GM18867 (cell line): ENCODE measurements around the gene COL6A1.

Source experiments
- ATAC-seq: cut with Tn5 transposase; IDR thresholded peaks from one replicate; pipeline ENCODE4 v1.9.1; 2021; ENCODE audit warnings: mild to moderate bottlenecking, moderate library complexity; ENCODE audit not compliant: unreplicated experiment

COL6A1 gene

DNA sequence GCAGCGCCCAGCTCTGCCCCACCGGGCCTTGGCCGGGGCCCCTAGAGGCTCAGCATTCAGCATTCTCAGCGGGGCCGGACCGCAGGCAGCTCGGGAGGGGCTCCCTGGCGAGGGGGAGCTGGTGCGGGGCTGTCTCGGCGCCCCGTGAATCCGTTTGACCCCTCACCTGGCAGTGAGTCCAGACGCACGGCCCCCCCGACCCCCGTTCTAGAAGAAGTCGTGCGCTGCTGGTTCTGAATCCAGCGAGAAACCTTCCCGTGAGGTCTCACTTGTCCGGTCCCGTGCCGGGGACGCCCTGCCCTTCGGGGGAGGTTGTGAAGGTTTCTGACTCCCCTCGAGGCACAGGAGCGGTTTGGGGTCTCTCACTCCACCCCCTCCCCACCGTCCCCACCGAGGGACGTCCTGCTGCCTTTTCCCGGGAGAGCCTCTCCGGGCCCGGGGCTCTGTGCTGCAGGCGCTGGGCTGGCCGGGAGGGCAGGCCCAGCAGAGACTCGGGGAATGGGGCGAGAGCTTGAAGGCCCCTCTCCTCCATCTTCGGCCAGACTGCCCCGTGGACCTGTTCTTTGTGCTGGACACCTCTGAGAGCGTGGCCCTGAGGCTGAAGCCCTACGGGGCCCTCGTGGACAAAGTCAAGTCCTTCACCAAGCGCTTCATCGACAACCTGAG lies 655 bp downstream of the COL6A1 start:
- ATAC-seq = no peak

DNA sequence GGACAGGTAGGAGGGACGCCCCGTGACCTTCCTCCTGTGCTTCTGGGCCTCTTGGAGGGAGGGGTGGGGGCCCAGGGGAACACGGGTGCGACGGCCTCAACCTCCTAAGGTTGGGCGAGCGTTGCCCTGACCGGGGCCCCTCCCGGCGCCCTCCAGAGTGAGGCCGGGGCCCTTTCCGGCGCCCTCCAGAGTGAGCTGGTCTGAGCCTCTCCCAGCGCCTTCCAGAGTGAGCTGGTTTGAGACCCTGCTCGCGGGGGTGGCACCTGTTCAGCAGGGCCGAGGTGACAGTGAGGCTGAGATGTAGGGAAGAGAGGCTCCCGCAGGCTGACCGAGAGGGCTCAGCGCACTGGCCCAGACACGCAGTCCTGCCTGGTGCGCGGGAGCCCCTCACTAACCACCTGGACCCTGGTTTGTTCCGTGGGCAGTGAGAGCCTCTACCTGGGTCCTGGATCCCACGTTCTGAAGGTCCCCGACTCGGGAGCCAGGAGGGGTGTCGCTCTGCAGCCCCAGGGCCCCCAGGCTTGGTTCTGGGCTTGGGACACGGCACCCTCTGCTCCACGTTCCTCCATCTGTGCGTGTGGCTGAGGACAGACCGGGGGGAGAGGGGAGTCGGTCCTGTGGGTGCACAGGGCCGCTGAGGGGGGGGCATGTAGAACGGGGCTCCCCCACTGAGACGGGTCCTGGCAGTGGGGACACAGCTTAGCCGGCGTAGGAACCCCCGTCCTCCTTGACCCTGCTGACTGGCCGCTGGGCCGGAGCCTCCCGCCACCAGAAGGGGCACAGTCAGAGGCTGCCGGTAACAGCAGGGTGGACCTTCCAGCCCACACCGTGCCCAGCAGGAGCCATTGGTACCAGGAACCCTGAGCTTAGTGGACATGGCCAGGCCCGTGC lies 1.4 kb downstream of the COL6A1 start:
- no peak for ATAC-seq

DNA sequence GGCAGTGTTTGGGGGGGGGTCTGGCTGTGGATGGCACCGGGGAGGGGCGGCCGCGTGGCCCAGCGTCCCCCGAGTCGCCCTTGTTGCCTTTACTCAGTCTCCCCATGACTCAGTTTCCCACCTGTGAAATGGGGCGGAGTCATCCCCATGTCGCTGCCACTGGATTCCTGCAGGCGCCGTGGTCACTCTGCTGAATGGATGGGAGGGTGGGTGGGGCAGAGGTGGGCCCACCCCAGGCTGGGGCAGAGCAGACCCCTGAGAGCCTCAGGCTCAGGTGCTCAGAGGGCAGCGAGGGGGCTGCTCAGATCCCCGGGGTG lies 2.0 kb downstream of the COL6A1 start:
- no peak for ATAC-seq

DNA sequence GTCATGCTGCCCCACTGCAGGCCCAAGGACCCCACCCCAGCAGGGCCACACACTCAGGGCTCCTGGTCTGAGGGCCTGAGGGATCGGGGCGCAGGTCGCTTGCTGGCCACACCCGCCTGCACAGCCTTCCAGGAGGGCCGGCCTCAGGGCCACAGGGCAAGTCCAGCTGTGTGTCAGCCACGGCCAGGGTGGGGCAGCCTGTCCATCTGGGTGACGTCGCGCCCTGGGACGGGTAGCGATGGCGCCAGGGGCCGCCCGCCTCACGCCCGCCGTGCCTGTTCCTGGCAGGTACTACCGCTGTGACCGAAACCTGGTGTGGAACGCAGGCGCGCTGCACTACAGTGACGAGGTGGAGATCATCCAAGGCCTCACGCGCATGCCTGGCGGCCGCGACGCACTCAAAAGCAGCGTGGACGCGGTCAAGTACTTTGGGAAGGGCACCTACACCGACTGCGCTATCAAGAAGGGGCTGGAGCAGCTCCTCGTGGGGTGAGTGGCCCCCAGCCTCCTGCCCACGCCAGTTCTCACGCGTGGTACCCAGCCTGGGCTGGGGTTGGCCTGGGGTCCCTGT lies 2.5 kb downstream of the COL6A1 start:
- no peak for ATAC-seq

DNA sequence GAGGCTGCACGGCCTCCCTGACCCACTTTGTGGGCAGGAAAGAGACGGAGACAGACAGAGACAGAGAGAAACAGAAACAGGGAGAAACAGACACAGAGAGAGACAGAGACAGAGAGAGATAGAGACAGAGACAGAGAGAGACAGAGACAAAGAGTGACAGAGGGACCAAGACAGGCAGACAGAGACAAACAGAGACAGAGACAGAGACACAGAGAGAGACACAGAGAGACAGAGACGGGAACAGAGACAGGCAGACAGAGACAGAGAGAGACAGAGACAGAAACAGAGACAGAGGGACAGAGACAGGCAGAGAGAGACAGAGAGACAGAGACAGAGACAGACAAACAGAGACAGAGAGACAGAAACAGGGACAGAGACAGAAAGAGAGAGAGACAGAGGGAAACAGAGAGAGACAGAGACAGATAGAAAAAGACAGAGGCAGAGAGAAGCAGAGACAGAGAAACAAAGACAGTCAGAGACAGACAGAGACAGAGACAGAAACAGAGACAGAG lies 3.1 kb downstream of the COL6A1 start:
- ATAC-seq = no peak

DNA sequence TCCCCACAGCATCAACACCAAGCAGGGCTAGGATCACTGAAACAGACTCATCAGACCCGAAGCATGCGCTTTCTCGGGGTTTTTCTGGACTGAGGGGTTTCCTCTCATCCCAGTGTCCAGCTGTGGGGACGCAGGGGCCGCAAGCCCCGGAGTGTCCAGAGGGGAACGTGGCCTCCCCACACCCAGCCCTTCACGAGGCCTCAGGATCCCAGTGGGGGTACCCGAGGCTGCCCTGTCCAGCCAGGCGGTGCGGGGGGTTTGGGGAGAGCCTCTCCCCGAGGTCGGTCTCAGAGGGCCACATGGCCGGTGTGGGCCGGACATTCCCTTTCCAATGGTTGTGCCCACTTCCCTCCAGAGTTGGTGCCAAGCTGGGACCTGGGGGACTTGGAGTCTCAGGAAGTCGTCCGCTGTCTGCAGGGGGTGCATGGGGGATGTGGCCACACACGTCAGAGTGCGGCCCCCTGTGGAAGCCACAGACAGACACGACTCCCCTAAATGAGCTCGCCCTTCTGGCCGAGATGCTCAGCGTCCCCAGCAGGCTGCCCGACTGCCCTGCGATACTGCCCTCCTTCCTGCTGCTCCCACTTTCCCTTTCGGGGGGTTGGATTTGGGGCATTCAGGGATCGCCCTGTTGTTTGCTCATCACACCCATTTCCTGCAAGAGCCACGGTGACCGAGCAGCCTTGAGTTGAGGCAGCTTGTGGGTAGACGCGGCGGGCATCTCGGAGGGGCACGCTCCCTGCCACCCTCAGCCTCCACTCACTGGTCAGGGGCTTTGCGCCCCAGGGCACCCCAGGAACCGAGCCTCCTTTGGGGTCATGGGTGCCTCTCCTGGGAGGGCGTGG lies 4.1 kb downstream of the COL6A1 start:
- no peak for ATAC-seq

DNA sequence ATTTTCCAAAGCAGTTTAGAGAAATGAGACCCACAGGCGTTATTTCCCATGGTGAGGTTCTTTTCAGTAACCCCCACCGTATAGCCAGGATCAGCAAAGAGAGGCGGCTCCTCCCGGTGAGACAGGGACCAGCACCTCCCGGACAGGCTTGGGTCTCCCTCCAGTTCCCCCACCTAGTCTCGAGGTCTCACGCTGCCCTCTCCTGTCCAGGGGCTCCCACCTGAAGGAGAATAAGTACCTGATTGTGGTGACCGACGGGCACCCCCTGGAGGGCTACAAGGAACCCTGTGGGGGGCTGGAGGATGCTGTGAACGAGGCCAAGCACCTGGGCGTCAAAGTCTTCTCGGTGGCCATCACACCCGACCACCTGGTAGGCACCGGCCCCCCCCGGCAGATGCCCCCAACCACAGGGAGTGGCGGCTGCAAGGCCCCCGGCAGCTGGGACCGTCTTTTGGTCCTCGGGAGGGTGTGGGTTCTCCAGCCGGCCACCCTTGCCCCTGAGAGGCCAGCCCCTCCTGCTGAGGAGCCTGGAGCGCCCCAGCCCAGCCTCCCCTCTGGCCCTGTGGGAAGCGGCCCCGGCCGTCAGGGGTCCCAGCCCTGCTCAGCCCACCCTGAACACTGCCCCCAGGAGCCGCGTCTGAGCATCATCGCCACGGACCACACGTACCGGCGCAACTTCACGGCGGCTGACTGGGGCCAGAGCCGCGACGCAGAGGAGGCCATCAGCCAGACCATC lies 4.9 kb downstream of the COL6A1 start:
- ATAC-seq = no peak

DNA sequence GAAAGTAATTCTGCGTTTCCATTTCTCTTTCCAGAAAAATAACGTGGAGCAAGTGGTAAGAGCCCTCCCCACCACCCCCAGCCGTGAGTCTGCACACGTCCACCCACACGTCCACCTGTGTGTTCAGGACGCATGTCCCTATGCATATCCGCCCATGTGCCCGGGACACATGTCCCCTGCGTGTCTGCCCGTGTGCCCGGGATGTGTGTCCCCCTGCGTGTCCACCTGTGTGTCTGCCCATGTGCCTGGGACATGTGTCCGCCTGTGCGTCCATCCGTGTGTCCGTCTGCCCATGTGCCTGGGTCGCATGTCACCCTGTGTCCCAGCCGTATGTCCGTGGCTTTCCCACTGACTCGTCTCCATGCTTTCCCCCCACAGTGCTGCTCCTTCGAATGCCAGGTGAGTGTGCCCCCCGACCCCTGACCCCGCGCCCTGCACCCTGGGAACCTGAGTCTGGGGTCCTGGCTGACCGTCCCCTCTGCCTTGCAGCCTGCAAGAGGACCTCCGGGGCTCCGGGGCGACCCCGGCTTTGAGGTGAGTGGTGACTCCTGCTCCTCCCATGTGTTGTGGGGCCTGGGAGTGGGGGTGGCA lies 5.6 kb downstream of the COL6A1 start:
- no peak for ATAC-seq

DNA sequence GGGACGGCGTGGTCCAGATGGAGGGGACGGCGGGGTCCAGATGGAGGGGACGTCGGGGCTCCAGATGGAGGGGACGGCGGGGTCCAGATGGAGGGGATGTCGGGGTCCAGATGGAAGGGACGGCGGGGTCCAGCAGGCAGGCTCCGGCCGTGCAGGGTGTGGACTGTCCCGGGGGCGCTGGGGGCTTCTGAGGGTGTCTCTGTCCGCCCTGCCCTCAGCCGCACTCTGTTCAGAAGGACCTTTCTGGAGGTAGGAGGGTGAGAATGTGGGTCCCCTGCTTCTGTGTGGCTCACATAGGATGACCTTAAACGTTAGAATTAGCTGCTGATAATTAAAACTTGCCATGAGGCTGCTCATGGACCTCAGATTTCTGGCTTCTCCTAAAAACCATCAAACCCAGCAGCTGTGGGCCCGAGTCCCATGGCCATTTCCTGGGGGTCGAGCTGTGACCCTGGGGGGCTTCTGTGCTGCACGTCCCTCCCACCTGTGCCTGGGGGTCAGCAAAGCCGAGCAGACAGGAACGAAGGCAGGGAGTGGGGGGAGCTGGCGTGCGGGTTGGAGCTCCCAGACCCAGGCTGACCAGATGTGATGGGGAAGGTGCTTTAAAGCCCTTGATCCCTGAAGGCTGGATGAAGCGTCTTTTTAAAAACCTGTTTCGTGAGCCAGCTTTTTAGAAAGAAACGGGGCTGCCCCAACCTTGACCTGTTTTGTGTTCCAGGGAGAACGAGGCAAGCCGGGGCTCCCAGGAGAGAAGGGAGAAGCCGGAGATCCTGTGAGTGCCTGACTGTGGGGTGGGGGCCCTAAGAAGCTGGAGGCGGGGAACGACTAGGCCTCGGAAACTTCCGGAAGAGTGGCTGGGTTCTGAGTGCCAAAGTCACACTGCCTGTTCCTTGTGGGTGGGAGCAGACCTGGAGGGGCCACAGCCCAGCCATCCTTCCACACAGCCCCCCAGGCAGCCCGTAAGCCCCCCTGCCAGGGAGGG lies 7.1 kb downstream of the COL6A1 start:
- ATAC-seq = no peak

DNA sequence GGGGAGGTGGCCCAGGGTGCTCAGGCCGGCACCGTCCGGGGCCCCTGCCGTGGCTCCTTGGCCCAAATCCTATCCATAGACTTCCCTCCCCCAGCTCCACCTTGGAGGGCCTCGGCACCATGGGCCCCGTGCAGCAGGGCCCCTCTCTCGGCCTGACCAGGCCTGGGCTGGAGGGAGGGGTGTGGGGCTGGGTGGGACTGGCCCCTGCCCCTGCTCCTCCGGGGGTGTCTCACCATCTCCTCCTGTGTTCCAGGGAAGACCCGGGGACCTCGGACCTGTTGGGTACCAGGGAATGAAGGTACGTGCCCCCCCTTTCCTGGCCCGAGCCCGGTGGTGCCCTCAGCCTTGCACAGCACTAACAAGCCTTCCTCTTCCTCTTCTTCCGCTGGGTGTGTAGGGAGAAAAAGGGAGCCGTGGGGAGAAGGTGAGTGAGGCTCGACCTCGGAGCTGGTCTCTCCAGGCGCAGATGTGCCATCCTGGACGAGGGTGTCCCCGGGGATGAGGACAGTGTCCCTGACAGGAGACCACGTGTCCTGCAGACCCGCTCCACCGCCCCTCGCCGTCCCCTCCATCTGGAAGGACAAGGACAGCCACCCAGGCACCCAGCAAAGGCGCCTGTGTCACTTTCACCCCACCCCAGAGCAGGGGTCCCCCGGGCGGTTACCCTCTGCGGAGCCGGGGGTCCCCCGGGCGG lies 7.9 kb downstream of the COL6A1 start:
- ATAC-seq = no peak

DNA sequence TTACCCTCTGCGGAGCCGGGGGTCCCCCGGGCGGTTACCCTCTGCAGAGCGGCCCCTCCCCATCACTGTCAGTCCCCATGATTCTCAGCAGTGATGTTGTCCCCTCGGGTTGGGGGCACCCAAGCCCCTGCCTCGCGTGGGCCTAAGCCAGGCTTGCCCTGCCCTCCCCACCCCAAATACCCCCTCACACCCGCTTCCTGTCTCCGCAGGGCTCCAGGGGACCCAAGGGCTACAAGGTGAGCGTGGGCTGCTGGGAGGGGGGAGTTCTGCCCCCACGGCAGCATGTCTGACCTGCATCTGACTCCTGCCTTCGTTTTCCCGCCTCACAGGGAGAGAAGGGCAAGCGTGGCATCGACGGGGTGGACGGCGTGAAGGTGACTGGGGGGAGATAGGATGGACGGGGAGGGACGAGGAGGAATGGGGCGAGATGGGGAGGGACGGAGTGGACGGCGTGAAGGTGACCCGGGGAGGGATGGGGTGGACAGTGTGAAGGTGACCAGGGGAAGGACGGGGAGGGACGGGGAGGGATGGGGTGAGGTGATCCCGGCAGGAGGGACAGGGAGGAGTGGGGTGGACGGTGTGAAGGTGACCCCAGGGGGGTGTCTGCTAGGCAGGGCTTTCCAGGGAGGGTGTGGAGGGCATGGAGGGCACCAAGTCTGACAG lies 8.6 kb downstream of the COL6A1 start:
- ATAC-seq = no peak

DNA sequence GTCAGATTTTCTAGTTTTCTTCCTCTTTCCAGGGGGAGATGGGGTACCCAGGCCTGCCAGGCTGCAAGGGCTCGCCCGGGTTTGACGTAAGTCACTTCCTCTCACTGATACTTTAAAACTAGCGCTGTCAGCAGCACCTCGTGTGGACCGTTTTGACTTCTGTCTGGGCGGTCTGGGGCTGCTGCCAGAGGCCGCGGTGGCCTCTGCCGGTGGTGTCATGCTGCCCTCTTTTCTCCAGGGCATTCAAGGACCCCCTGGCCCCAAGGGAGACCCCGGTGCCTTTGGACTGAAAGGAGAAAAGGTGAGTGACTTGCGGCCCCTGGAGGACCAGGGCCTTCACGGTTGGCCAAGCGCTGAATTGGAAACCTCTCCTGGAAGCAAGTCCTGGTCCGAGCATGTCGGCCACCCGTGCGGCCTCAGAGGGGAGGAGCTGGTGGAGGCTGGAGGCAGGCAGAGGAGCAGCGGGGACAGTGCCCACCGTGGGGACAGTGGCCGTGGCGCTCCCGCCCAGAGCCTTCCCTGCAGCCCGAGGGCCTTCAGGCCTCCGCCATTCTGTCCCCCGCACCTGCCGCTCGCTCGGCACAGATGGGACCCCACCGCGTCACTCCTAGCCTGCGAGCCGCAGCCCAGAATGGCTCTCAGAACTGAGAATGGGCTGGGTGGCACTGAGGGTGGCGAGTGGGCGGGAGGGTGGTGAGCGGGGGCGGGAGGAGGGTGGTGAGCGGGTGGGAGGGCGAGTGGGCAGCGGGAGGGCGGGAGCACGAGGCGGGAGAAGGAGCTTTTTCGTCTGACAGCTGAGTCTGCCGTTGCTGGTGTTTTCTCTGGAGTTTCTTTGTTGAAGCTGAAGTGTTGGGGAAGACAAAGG lies 9.4 kb downstream of the COL6A1 start:
- ATAC-seq = no peak

DNA sequence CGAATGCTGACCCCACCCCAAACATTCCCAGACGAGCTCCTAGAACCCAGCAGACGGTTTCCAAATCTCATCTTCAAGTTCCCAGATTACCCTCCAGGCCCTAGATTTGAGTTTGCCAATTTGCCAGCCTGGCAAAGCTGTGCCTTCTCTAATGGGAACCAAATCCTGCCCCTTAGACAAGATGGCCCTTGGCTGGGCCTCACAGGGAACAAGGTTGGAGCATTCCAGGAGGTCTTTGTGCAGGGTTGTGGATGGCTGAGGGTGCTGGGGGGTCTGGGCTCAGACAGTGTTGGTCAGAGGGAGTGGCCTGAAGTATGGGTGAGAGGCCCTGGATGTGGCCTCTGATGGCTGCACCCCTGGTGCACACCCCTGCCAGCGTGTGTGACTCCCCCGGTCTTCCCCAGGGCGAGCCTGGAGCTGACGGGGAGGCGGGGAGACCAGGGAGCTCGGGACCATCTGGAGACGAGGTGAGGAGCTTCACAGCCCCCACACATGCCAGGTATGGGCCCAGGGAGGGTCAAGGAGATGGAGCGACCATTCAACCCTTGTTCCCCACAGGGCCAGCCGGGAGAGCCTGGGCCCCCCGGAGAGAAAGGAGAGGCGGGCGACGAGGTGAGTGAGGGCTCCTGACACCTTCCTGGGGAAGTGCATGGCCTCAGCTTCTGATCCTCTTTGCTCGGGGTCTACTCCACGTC lies 10.2 kb downstream of the COL6A1 start:
- ATAC-seq = no peak

DNA sequence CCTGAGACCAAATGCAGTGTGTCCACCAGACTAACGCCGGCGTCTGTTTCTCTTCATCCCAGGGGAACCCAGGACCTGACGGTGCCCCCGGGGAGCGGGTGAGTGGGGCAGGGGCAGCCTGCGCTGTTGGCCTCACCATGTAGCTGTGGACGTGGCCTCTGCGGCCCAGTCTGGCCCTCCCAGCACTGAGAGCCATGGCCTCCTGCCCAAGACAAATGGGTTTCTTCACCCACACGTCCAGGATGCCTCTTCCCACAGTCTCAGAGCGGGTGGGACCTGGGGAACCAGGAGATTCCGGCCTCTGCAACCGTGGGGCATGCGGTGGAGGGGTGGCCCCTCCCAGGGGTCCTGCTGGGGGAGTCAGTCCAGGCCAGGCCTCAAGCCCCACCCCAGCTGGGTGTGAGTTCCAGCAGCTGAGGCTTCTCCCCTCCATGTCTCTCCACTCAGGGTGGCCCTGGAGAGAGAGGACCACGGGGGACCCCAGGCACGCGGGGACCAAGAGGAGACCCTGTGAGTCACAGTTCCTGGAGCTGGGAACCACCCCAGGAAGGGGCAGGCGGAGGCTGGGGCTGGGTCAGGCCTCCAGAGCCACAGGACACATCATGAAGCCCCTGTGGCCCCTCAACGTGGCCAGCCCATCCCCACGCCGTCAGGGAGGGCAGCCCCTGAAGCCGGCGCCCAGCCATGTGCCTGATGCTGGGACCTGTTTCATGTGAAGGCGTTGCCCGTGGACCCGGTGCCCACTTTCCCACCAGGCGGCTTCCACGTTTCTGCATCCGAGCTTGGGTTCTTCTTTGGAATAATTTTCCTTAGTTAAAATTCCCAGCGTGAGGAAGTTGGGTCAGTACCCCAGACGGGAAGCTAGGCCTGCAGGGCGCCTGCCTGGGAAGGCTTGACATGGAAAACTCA lies 11.0 kb downstream of the COL6A1 start:
- ATAC-seq = no peak
